GM18870 (cell line): Measurements from ENCODE around the gene TNIK.

Source experiments
- ATAC-seq: cut with Tn5 transposase; IDR thresholded peaks from one replicate; pipeline ENCODE4 v1.9.1; 2021; ENCODE audit warnings: moderate library complexity; ENCODE audit not compliant: unreplicated experiment

Gene TNIK

DNA sequence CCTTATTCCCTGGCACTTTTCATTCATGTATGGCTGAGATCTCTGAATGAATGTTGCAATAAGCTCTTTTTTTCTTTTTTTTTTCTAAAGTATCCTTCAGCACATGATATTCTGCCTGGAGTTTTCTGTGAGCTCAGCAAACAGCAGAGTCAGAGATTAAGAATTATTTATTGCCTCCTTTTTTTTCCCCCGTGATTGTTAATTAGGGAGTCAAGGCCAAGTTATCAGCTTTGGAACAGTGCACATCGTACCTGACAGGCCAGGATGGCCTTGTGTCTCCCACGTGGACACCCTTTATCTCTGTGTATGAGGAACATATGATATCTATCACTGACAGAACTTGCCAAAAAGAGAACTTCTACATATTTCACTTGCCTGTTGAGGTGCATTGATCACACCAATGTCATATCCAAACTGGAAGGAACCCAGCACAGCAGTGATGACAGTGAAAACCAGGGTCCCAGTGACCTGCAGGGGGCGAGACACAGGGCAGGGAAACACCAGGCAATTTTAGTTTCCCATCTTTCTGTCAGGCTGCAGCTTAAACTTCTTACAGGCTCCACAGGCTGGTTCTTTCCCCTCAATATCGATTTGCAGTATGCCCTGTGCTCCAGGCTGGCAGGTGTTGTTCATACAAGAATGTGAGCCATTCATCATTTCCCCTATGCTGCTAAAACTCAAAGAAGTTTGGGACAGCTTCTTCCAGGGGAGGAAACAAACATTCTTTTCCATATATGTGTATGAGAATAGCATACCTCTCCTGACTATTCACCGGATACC, 441.9 kb downstream of the TNIK start:
- no peak for ATAC-seq

GRCh38 chr3:171013822-171014748, 446.1 kb downstream of the TNIK start:
- no peak for ATAC-seq

GRCh38 chr3:171011873-171012336, 448.3 kb downstream of the TNIK start:
- ATAC-seq, result no peak
